OCI-LY7 (cell line): ENCODE measurements around the gene RFX8. TPM values are rescaled to one million over a fixed set of nuclear protein-coding genes. Genes with fewer than 3 reads are reported as not detected.

Experiments
- BruUV-seq: library from RNA; stranded (reverse); fragments of 400-500 nt; replicated peaks from 2 replicates; lab custom pipeline; 2021; lab: Mats Ljungman, UMichigan
- CTCF ChIA-PET: fragments of 300-600 bp; sonication (Branson Sonifier 250); formaldehyde crosslinking; loops from one replicate; lab custom pipeline; 2022; ENCODE audit warnings: antibody characterized with exemption; ENCODE audit not compliant: unreplicated experiment; lab: Charles Lee
- POLR2A ChIA-PET: fragments of 300-600 bp; sonication (Branson Sonifier 250); formaldehyde crosslinking; loops from one replicate; lab custom pipeline; 2022; ENCODE audit warnings: antibody characterized with exemption; lab: Charles Lee
- DNase-seq: peaks from one replicate; pipeline ENCODE4 v3.0.0-alpha.2; 2015; ENCODE audit warnings: low spot score
- H2AFZ ChIP-seq: fragments of 200-600 bp; sonication (generic), shearing (Covaris generic); 2 replicates; pipeline ENCODE4 v1.6.1; 2014; ENCODE audit warnings: mild to moderate bottlenecking, antibody characterized with exemption, low read length, moderate library complexity
- H3K27ac ChIP-seq: fragments of 200-600 bp; sonication (generic); 2 replicates; pipeline ENCODE4 v1.5.1; 2014; ENCODE audit warnings: mixed run types, low read depth, mild to moderate bottlenecking, moderate library complexity, low read length, inconsistent platforms; ENCODE audit not compliant: poor library complexity, severe bottlenecking
- H3K36me3 ChIP-seq: fragments of 200-600 bp; sonication (generic); 2 replicates; pipeline ENCODE4 v1.6.1; 2014; ENCODE audit warnings: mild to moderate bottlenecking, antibody characterized with exemption, low read length, moderate library complexity, mixed read lengths; ENCODE audit not compliant: insufficient read depth
- H3K4me1 ChIP-seq: fragments of 200-600 bp; sonication (generic); 2 replicates; pipeline ENCODE4 v1.5.1; 2014; ENCODE audit warnings: mild to moderate bottlenecking, low read length; ENCODE audit not compliant: insufficient read depth, poor library complexity, severe bottlenecking
- H3K4me2 ChIP-seq: fragments of 200-600 bp; sonication (generic); 2 replicates; pipeline ENCODE4 v1.6.1; 2014; ENCODE audit warnings: mild to moderate bottlenecking, low read length
- H3K4me3 ChIP-seq: fragments of 200-600 bp; sonication (generic); 2 replicates; pipeline ENCODE4 v1.5.1; 2014; ENCODE audit warnings: mild to moderate bottlenecking, low read depth, low read length; ENCODE audit not compliant: poor library complexity, severe bottlenecking
- H3K79me2 ChIP-seq: fragments of 200-600 bp; sonication (generic); 2 replicates; pipeline ENCODE4 v1.6.1; 2016; ENCODE audit warnings: low read depth, mild to moderate bottlenecking, low read length, moderate library complexity, mixed read lengths; ENCODE audit not compliant: insufficient read depth
- H3K9me2 ChIP-seq: fragments of 200-600 bp; sonication (generic); 2 replicates; pipeline ENCODE4 v1.6.1; 2016; ENCODE audit warnings: mild to moderate bottlenecking, low read length, mixed read lengths; ENCODE audit not compliant: insufficient read depth
- H3K9me3 ChIP-seq: fragments of 200-600 bp; sonication (generic); 2 replicates; pipeline ENCODE4 v1.6.1; 2014; ENCODE audit warnings: mild to moderate bottlenecking, mixed run types, low read length, mixed read lengths
- H4K20me1 ChIP-seq: fragments of 200-600 bp; sonication (generic); 2 replicates; pipeline ENCODE4 v1.6.1; 2014; ENCODE audit warnings: mild to moderate bottlenecking, antibody characterized with exemption, low read length, moderate library complexity, mixed read lengths; ENCODE audit not compliant: insufficient read depth
- EZH2phosphoT487 ChIP-seq: fragments of 200-600 bp; sonication (generic); IDR thresholded peaks from 2 replicates; pipeline ENCODE4 v1.6.1; 2018; ENCODE audit warnings: low read depth, borderline replicate concordance, mild to moderate bottlenecking, mixed run types, antibody characterized with exemption, low read length, moderate library complexity, mixed read lengths
- intact Hi-C: fragments of 100-400 bp; cut with micrococcal nuclease; formaldehyde crosslinking; loops from one replicate; pipeline ENCODE4 v1.10.0; 2022; ENCODE audit not compliant: unreplicated experiment
- total RNA-seq, 2 experiments: library from RNA; depleted of rRNA in 1 of 2; stranded (reverse); fragments of >200 nt in 1 of 2; shearing (Covaris generic) in 1 of 2; gene quantifications; 2 replicates each; pipeline ENCODE4 v1.2.3, GENCODE V29; 2014 to 2022
- TF ChIP-seq, protein P1 (sequence below): fragments of 200-600 bp; sonication (generic); conservative IDR thresholded peaks from 2 replicates; pipeline ENCODE4 v1.5.1; 2014; ENCODE audit warnings: mild to moderate bottlenecking, antibody characterized with exemption, low read length, moderate library complexity, mixed read lengths

The RFX8 gene
- total RNA-seq, 2 experiments from 2014 or later = not detected

DNA sequence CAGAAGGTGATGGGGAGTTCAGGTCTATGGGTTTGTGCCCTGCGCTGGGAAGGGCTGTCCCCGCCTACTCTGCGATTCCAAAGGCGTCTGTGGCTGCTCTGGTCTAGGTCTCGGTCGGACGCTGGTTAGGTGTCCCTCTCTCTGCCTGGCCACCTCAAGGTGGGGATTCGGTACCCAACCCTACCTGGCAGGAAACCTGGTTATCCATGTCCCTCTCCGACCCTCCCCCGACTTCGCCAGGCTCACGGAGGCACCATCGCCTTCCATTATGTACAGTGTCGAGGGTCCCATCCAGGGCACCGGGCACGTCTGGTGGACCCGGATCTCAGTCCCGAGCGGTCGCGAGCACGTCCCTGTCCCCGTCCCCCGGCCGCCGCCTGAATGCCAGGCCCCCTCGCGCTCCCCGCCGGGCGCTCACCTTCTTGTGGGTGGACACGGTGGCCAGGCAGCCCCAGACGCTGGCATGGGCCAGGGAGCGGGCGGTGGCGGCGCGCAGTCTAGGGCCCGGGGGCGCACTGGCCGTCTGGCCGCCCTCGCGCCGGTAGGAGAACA, 88.2 kb downstream of the RFX8 start:
- Histone ChIP-seq H3K4me2 (no peak overlapping the region), H3K36me3 (no peaks in the 10 kb centered on the region), H3K79me2 (no peaks in the 10 kb centered on the region), H4K20me1 (no peaks in the 10 kb centered on the region), H3K9me2 (no peaks in the 10 kb centered on the region), H3K4me3 (no peak overlapping the region), H3K27ac (no peak overlapping the region), H3K9me3 (no peaks in the 10 kb centered on the region), H2AFZ (no peak overlapping the region), H3K4me1 (no peaks in the 10 kb centered on the region)
- ChIA-PET POLR2A (interaction anchor here (0.7 kb wide), 1 partner anchor 16 kb away, joined by 3 read pairs; no protein-coding TSS in a partner anchor), CTCF (no interaction called here)
- no TSS peak for BruUV-seq
- TF ChIP-seq EZH2phosphoT487 = no peak
- TF ChIP-seq, protein P1, sequence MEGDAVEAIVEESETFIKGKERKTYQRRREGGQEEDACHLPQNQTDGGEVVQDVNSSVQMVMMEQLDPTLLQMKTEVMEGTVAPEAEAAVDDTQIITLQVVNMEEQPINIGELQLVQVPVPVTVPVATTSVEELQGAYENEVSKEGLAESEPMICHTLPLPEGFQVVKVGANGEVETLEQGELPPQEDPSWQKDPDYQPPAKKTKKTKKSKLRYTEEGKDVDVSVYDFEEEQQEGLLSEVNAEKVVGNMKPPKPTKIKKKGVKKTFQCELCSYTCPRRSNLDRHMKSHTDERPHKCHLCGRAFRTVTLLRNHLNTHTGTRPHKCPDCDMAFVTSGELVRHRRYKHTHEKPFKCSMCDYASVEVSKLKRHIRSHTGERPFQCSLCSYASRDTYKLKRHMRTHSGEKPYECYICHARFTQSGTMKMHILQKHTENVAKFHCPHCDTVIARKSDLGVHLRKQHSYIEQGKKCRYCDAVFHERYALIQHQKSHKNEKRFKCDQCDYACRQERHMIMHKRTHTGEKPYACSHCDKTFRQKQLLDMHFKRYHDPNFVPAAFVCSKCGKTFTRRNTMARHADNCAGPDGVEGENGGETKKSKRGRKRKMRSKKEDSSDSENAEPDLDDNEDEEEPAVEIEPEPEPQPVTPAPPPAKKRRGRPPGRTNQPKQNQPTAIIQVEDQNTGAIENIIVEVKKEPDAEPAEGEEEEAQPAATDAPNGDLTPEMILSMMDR = no peak
- DNase-seq = no peak
- intact Hi-C loops = no loop called here

DNA sequence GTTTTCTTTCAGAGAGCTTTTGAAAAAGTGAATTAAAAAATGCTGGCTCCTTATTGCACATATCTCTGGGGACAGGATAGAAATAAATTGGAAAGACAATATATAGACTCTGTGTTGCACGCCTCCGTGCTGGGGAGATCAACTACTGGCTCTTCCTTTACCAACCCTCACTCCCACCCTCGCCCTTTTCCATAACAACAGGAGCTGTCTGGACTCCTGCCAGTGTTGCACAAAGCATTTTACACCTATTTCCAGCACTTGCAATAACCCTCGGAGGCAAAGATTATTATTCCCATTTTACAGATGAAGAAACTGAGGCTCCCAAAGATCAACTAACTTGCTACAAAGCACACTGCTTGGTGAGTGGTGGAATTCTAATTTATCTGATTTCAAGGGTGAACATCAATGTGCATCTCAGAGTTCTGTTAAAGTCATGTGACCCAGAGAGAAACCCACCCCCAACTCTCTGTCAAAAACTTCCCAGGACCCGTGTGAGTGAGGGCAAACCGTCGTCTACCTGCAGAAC, 91.8 kb downstream of the RFX8 start:
- Histone ChIP-seq H4K20me1 (no peaks in the 10 kb centered on the region), H3K9me2 (no peaks in the 10 kb centered on the region), H3K4me3 (no peak overlapping the region), H3K36me3 (no peaks in the 10 kb centered on the region), H3K27ac (no peak overlapping the region), H3K9me3 (no peaks in the 10 kb centered on the region), H2AFZ (no peak overlapping the region), H3K79me2 (no peaks in the 10 kb centered on the region), H3K4me2 (no peak overlapping the region), H3K4me1 (no peaks in the 10 kb centered on the region)
- TF ChIP-seq, protein P1 = no peak
- TF ChIP-seq EZH2phosphoT487 = no peak
- DNase-seq = no peak
- POLR2A ChIA-PET = no interaction called here
- intact Hi-C loops = no loop called here
- BruUV-seq = no TSS peak
- CTCF ChIA-PET = no interaction called here

DNA sequence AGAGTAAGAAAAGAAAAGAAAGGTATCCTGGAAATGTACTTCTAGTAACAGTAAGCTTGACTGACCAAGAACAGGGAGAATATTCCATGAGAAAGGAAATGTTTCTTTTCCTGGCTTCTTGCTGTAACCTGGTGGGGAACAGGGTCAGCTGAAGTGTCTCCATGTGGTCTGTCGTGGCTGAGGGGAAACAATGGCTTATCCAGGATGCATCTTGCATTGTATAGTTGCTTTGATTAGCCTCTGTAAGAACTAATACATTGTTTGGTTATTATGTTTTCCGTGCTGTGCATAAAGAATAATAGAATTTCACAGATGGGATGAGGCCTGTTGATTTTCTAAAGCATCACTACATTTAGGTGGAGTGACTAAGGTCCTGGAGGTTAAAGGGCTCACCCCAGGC, 92.5 kb downstream of the RFX8 start:
- no peak overlapping the region for H3K4me2 ChIP-seq
- no peaks in the 10 kb centered on the region for H3K9me3 ChIP-seq
- H4K20me1 ChIP-seq = no peaks in the 10 kb centered on the region
- H3K36me3 ChIP-seq = no peaks in the 10 kb centered on the region
- intact Hi-C loops = no loop called here
- no TSS peak for BruUV-seq
- ChIA-PET POLR2A (no interaction called here), CTCF (no interaction called here)
- DNase-seq = no peak
- no peak overlapping the region for H3K27ac ChIP-seq
- H3K4me3 ChIP-seq = no peak overlapping the region
- H3K9me2 ChIP-seq = no peaks in the 10 kb centered on the region
- H3K79me2 ChIP-seq = no peaks in the 10 kb centered on the region
- H2AFZ ChIP-seq = no peak overlapping the region
- no peaks in the 10 kb centered on the region for H3K4me1 ChIP-seq
- TF ChIP-seq EZH2phosphoT487 = no peak
- TF ChIP-seq, protein P1 = no peak
